ENCODE measurements around the gene HOXC10.

HOXC10 gene

GRCh38 chr12:53965281-53966084 lies 19.5 kb upstream of the HOXC10 start:
- DNase-seq (ENCODE audit: low read depth in 2 of 2) = no peak

GRCh38 chr12:53966085-53966384 lies 18.9 kb upstream of the HOXC10 start:
- DNase-seq (ENCODE audit: low read depth in 2 of 2) = no peak

GRCh38 chr12:53966385-53967133 lies 18.4 kb upstream of the HOXC10 start:
- no peak for DNase-seq (ENCODE audit: low read depth in 2 of 2)

DNA sequence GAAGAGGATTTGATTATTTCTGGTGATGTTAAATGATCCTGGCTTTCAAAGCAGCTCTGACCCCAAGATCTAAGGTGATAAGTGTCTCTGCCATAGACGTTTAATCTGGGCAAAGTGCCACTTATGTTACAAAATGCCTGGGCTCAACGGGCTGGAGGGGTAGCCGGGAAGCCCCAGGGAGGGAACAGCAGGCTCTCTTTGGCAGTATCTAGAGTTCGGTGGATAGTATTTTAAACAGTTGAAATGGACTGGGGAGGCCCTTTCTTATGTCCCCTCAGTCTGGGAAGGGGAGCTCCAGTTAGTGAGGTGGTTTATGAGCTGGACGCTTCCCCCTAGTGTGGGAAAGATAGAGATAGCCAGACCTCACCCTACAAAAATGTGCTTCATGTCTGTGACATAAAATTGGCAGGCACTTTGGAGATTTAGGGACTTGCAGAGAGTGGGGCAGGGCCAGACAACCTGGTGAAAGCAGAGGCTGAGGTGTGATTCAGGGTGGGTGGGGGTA lies 17.5 kb upstream of the HOXC10 start:
- DNase-seq (ENCODE audit: low read depth in 2 of 2) = no peak

GRCh38 chr12:53968214-53969127 lies 16.5 kb upstream of the HOXC10 start:
- DNase-seq (ENCODE audit: low read depth in 2 of 2) = no peak

DNA sequence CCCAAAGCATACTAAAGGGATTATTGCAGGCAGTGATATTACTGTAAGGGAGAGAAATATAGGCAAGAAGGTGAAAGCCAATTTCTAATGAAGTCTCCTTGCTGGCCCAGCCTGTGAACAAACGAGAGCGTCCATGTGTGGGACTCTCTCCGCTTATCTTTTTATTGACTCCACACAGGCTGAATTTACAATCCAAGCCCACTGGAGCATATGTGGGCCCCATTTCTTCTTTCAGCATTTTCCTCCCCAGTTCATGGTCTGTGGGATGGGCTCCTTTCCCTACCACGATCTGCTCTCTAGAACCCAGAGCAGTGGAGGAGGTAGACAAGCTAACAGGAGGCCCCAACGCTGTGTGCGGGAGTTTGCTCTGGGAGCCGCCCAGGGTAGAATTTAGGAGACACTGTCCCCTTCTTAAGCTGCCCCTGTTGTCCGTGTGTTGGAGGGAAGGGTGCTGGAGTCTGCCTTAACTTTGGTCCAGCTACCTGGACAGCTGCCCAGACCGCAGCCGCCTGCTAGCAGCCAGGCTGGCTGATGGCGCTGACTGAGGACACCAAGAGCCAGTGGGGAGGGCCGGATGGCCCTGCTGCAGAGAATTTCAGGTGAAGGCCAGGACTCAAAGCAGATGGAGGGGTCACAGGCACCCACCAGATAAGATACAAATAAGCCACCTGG lies 15.2 kb upstream of the HOXC10 start:
- DNase-seq (ENCODE audit: low read depth in 2 of 2) = no peak

- no peak for DNase-seq (ENCODE audit: low read depth in 2 of 2)
Measured at GRCh38 chr12:53970451-53970850, 14.5 kb upstream of the HOXC10 start.

GRCh38 chr12:53971129-53971528 lies 13.8 kb upstream of the HOXC10 start:
- no peak for DNase-seq (ENCODE audit: low read depth in 2 of 2)

DNA sequence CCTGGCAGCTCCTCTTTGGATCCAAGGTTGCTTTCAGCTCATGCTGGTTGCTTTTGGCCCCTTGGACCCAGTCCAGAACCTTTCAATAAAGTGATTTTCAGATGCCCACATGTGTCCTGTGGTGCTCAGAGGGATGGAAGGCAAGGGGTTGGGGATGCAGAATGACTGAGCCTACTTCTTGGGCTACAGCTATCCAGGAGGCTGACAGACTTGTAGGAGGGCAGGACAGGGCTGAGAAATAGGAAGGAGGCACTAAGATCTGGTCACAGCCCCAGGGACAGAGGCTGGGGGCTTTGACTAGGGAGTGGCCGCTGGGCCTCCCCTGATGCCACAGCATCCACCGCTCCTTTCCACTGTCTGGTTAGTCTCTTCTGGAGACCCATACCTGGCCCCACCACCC lies 13.3 kb upstream of the HOXC10 start:
- no peak for DNase-seq (ENCODE audit: low read depth in 2 of 2)

- DNase-seq (ENCODE audit: low read depth in 2 of 2) = no peak
Measured at GRCh38 chr12:53972152-53972702, 12.7 kb upstream of the HOXC10 start.

- no peak for DNase-seq (ENCODE audit: low read depth in 2 of 2)
Measured at GRCh38 chr12:53972722-53973235, 12.2 kb upstream of the HOXC10 start, which contains the start of gene HOXC11. Gene HOXC11, plus strand, starts transcription at chr12:53973126. Its CDS starts 116 bp downstream, at chr12:53973242.

- no peak for DNase-seq (ENCODE audit: low read depth in 2 of 2)
Measured at GRCh38 chr12:53973236-53974042, 11.5 kb upstream of the HOXC10 start.

- DNase-seq (ENCODE audit: low read depth in 2 of 2) = no peak
Measured at GRCh38 chr12:53974084-53975063, 10.6 kb upstream of the HOXC10 start, which contains the start of gene HOTAIR. Gene HOTAIR, minus strand, starts transcription at chr12:53974954.

DNA sequence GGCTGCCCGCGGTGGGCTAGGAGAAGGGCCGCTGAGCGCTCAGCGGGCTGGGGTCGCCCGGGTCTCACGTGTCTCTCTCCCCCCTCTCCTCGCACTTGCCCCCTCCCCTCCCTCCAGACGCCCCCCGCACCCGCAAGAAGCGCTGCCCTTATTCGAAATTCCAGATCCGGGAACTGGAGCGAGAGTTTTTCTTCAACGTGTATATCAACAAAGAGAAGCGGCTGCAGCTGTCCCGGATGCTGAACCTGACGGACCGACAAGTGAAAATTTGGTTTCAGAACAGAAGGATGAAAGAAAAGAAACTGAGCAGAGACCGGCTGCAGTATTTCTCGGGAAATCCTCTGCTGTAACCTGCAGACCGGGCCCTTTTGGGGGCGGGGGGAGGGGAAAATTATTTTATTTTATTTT lies 9.9 kb upstream of the HOXC10 start:
- no peak for DNase-seq (ENCODE audit: low read depth in 2 of 2)

DNA sequence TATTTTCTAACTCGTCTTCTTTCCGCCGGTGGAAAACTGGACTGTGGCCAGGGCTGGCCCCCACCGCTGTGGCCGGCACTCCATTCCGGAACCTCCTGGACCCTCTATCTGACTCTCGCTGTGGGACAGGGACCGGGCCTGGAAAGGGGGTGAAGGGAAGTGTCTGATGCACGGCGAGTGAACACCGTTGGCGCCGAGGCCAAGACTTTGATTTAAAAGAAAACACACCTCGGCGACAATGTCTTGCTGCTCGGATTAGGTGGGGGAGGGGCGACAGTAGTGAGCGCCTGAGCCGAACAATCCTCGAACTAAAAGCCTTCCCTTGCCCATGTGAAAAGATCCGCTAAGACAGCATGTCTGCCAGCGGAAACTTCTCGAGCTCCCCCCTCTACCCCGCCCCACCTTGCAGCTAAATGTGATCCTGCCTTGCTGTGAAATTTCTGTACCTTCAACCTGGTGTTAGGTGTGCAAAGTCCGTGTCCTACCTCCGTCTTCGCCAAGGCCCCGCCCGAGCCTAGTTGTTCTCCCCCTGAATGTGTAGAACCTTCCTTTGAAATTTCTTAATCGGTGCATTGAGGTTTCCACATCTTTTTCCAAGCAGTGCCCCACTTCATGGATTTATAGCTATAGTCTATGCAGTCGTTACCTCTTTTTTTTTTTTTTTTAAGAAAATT lies 9.3 kb upstream of the HOXC10 start:
- DNase-seq (ENCODE audit: low read depth in 2 of 2) = no peak

DNA sequence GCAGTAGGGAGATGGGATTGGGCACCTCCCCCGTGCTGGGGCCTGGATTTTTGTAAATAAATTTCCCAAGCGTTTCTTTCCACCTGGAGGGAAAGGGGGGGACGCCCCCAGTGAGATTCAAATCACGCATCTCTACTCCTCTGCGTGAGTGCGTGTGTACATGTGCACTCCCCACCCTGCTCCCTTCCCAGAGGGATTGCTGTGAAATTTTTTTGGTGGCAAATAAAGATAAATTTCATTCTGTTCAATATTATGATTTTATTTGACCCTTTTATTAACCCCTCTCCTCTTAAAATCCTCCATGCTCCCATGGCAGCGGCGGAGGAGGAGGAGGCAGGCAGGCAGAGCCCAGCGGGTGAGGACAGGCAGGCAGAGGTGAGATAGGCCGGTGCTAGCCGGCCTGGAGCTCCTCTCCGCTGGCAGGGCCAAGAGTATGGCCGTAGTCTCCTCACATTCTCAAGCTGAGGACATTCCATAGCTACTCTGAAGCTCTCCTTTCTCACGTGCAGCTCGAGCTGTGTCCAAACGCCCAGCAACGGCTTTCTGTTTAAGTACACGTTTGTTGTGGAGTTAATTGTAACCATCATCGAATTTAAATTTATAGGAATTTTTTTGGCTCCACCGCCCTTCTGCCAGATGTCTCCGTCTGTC lies 8.6 kb upstream of the HOXC10 start:
- no peak for DNase-seq (ENCODE audit: low read depth in 2 of 2)

DNA sequence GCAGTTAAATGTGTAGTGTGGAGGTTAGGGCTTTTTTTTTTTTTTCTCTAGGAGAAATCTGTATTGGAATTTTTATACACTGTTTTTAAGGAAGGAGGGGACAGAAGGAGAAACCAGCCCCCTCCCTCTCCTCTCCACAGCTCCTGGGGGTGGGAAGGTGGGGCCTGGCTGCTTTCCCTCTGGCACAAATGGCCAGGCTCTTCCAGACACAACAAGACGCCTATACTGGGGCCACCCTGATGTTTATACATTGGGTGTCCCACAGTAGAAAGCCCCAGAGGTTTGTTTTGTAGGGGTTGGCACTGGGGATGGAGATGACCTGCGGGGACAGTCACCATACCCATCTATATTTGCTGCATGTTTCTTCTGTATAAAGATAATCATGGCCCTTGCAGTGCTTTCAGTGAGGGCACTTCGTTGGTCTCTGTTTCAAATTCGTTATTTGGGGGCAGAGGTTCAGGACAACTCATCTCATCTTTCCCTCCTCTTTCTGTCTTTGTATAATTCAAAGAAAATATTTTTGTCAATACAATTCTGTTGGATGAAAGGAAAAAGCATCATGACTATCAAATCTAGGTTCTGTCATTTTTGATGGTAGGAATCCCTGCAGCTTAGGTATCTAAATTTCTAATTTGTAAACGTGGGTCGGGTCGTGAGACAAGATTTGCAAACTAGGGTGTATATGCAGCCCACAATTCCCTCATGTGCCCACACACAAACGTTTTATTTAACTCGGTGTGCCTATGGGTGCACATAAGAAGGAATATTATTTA lies 7.9 kb upstream of the HOXC10 start:
- no peak for DNase-seq (ENCODE audit: low read depth in 2 of 2)
